ENCODE data around the gene KCNK4.

Gene KCNK4

GRCh38 chr11:64291752-64292459, 804 bp downstream of the KCNK4 start:
- no CpG with 5 or more reads among the region's 96 CpGs for WGBS (ENCODE audit: insufficient coverage, insufficient read length)

DNA sequence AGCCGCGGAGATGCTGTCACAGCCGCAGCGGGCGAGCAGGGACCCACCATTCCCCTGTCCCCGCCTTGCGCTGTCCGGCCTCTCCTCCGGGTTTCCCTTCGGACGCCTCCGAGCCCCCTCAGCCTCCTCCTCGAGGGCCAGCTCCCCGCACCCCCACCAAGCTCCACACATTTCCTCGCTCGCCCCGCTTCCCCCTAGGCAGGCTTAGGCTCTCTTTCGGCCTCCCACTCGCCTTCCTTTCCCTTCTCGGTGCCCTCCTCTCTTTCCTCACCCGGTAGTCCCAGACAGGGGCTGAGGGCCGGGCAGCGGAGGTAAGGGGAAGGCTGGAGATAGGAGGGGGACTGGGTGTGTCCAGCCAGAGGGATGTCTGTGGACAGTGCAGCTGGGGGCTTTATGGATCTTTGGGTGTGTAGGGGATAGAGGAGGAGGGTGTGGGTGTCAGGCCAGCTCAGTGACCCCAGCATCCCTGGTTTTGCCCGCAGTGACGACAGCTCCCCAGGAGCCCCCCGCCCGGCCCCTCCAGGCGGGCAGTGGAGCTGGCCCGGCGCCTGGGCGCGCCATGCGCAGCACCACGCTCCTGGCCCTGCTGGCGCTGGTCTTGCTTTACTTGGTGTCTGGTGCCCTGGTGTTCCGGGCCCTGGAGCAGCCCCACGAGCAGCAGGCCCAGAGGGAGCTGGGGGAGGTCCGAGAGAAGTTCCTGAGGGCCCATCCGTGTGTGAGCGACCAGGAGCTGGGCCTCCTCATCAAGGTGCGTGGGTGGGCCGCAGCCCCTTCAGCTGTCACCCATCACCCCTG, 1.6 kb downstream of the KCNK4 start:
- no CpG with 5 or more reads among the region's 42 CpGs for WGBS (ENCODE audit: insufficient coverage, insufficient read length)
- Histone ChIP-seq H3K9me3 (ENCODE audit: control insufficient read depth, insufficient read depth, low read length) (no peaks in the 10 kb centered on the region), H3K36me3 (ENCODE audit: control insufficient read depth, insufficient read depth, low read length) (no peaks in the 10 kb centered on the region), H3K4me3 (ENCODE audit: low read length) (peak overlapping the region; percentile 33; the same call in 1 of the 2 replicates), H3K27me3 (ENCODE audit: control insufficient read depth, insufficient read depth, low read length) (peaks cover 73% of the 10 kb centered on the region), H3K4me1 (ENCODE audit: control insufficient read depth, insufficient read depth, low read length) (peaks cover 5% of the 10 kb centered on the region; the same call in 1 of the 2 replicates), H3K27ac (ENCODE audit: low read length) (no peak overlapping the region)
- DNase-seq (ENCODE audit: low read depth, low spot score) = no peak

More at GRCh38 chr11:64291752-64292459, 804 bp downstream of the KCNK4 start:
- Histone ChIP-seq H3K9me3 (ENCODE audit: control insufficient read depth, insufficient read depth, low read length) (no peaks in the 10 kb centered on the region), H3K36me3 (ENCODE audit: control insufficient read depth, insufficient read depth, low read length) (no peaks in the 10 kb centered on the region), H3K4me3 (ENCODE audit: low read length) (peak overlapping the region; percentile 33; the same call in 1 of the 2 replicates), H3K4me1 (ENCODE audit: control insufficient read depth, insufficient read depth, low read length) (peaks cover 4% of the 10 kb centered on the region; the same call in 1 of the 2 replicates), H3K27me3 (ENCODE audit: control insufficient read depth, insufficient read depth, low read length) (peaks cover 66% of the 10 kb centered on the region), H3K27ac (ENCODE audit: low read length) (no peak overlapping the region)
- no peak for DNase-seq (ENCODE audit: low read depth, low spot score)

- no peak for DNase-seq (ENCODE audit: low read depth, low spot score)
- no peak overlapping the region for H3K27ac ChIP-seq (ENCODE audit: low read length)
- no peak overlapping the region for H3K4me3 ChIP-seq (ENCODE audit: low read length)
- H3K36me3 ChIP-seq (ENCODE audit: control insufficient read depth, insufficient read depth, low read length) = no peaks in the 10 kb centered on the region
- peaks cover 94% of the 10 kb centered on the region for H3K27me3 ChIP-seq (ENCODE audit: control insufficient read depth, insufficient read depth, low read length)
- H3K9me3 ChIP-seq (ENCODE audit: control insufficient read depth, insufficient read depth, low read length) = no peaks in the 10 kb centered on the region
- peaks cover 7% of the 10 kb centered on the region; the same call in 1 of the 2 replicates for H3K4me1 ChIP-seq (ENCODE audit: control insufficient read depth, insufficient read depth, low read length)
- whole genome bisulfite sequencing (ENCODE audit: insufficient coverage, insufficient read length) = no CpG with 5 or more reads among the region's 3 CpGs
Measured at GRCh38 chr11:64294774-64295173, 3.7 kb downstream of the KCNK4 start.

GRCh38 chr11:64295760-64296159, 4.7 kb downstream of the KCNK4 start:
- no peaks in the 10 kb centered on the region for H3K9me3 ChIP-seq (ENCODE audit: control insufficient read depth, insufficient read depth, low read length)
- WGBS (ENCODE audit: insufficient coverage, insufficient read length) = no CpG with 5 or more reads among the region's 4 CpGs
- no peaks in the 10 kb centered on the region for H3K36me3 ChIP-seq (ENCODE audit: control insufficient read depth, insufficient read depth, low read length)
- peaks cover 7% of the 10 kb centered on the region; the same call in 1 of the 2 replicates for H3K4me1 ChIP-seq (ENCODE audit: control insufficient read depth, insufficient read depth, low read length)
- no peak for DNase-seq (ENCODE audit: low read depth, low spot score)
- H3K27me3 ChIP-seq (ENCODE audit: control insufficient read depth, insufficient read depth, low read length) = peaks cover 96% of the 10 kb centered on the region
- H3K27ac ChIP-seq (ENCODE audit: low read length) = no peak overlapping the region
- no peak overlapping the region for H3K4me3 ChIP-seq (ENCODE audit: low read length)

GRCh38 chr11:64296236-64296635, 5.1 kb downstream of the KCNK4 start:
- H3K4me3 ChIP-seq (ENCODE audit: low read length) = no peak overlapping the region
- no CpG with 5 or more reads among the region's 1 CpG for WGBS (ENCODE audit: insufficient coverage, insufficient read length)
- H3K27me3 ChIP-seq (ENCODE audit: control insufficient read depth, insufficient read depth, low read length) = peaks cover 92% of the 10 kb centered on the region
- no peaks in the 10 kb centered on the region for H3K36me3 ChIP-seq (ENCODE audit: control insufficient read depth, insufficient read depth, low read length)
- no peak for DNase-seq (ENCODE audit: low read depth, low spot score)
- no peaks in the 10 kb centered on the region for H3K9me3 ChIP-seq (ENCODE audit: control insufficient read depth, insufficient read depth, low read length)
- H3K4me1 ChIP-seq (ENCODE audit: control insufficient read depth, insufficient read depth, low read length) = peaks cover 7% of the 10 kb centered on the region; the same call in 1 of the 2 replicates
- H3K27ac ChIP-seq (ENCODE audit: low read length) = no peak overlapping the region

GRCh38 chr11:64296830-64297698, 6.0 kb downstream of the KCNK4 start:
- H3K9me3 ChIP-seq (ENCODE audit: control insufficient read depth, insufficient read depth, low read length) = no peaks in the 10 kb centered on the region
- DNase-seq (ENCODE audit: low read depth, low spot score) = no peak
- no peak overlapping the region for H3K4me3 ChIP-seq (ENCODE audit: low read length)
- peaks cover 87% of the 10 kb centered on the region for H3K27me3 ChIP-seq (ENCODE audit: control insufficient read depth, insufficient read depth, low read length)
- no peak overlapping the region for H3K27ac ChIP-seq (ENCODE audit: low read length)
- no CpG with 5 or more reads among the region's 34 CpGs for WGBS (ENCODE audit: insufficient coverage, insufficient read length)
- H3K36me3 ChIP-seq (ENCODE audit: control insufficient read depth, insufficient read depth, low read length) = no peaks in the 10 kb centered on the region
- H3K4me1 ChIP-seq (ENCODE audit: control insufficient read depth, insufficient read depth, low read length) = peaks cover 6% of the 10 kb centered on the region; the same call in 1 of the 2 replicates

DNA sequence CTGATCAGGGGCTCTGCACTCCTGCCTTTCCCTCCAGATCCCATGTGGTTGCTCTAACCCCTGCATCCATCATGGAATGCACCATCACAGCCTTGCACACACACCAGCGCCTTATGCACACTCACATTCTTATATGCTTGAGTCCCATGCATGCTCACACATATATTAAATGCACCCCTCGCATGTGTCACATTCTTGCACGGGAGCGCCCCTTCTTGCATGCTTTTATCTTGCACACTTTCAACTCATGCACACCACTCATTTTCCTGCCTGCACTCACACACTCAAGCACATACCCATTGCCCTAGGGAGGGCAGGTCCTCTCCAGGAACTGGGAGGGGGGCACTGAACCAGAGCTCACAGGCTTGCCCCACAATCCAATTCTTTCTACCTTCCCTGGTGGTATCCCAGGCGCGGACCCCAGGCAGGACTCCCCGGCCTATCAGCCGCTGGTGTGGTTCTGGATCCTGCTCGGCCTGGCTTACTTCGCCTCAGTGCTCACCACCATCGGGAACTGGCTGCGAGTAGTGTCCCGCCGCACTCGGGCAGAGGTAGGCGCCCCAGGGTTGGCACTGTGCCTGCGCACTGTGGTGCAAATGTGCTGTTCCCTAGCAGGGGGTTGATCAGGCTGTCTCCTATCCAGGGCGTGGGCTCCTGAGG, 6.7 kb downstream of the KCNK4 start:
- no peak overlapping the region for H3K4me3 ChIP-seq (ENCODE audit: low read length)
- no peaks in the 10 kb centered on the region for H3K9me3 ChIP-seq (ENCODE audit: control insufficient read depth, insufficient read depth, low read length)
- no peak overlapping the region for H3K27ac ChIP-seq (ENCODE audit: low read length)
- no CpG with 5 or more reads among the region's 18 CpGs for WGBS (ENCODE audit: insufficient coverage, insufficient read length)
- DNase-seq (ENCODE audit: low read depth, low spot score) = no peak
- no peaks in the 10 kb centered on the region for H3K36me3 ChIP-seq (ENCODE audit: control insufficient read depth, insufficient read depth, low read length)
- H3K27me3 ChIP-seq (ENCODE audit: control insufficient read depth, insufficient read depth, low read length) = peaks cover 79% of the 10 kb centered on the region
- H3K4me1 ChIP-seq (ENCODE audit: control insufficient read depth, insufficient read depth, low read length) = peaks cover 3% of the 10 kb centered on the region; the same call in 1 of the 2 replicates

DNA sequence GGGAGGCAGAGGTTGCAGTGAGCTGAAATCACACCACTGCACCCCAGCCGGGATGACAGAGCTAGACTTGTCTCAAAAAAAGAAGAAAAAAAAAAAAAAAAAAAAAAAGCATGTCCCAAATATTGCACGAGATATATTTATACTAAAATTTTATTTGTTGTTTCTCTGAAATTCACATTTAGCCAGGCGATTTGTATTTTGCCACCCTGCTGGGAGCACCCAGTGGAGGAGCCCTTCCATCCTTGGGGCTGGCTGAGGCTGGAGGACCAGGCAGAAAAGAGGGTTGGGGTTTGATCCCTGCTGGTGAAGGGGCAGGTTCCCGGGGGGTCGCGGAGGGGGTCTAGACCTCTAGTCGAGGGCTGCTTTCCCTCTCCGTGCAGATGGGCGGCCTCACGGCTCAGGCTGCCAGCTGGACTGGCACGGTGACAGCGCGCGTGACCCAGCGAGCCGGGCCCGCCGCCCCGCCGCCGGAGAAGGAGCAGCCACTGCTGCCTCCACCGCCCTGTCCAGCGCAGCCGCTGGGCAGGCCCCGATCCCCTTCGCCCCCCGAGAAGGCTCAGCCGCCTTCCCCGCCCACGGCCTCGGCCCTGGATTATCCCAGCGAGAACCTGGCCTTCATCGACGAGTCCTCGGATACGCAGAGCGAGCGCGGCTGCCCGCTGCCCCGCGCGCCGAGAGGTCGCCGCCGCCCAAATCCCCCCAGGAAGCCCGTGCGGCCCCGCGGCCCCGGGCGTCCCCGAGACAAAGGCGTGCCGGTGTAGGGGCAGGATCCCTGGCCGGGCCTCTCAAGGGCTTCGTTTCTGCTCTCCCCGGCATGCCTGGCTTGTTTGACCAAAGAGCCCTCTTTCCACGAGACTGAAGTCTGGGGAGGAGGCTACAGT, 8.1 kb downstream of the KCNK4 start:
- peaks cover 7% of the 10 kb centered on the region for H3K4me1 ChIP-seq (ENCODE audit: control insufficient read depth, insufficient read depth, low read length)
- no CpG with 5 or more reads among the region's 60 CpGs for WGBS (ENCODE audit: insufficient coverage, insufficient read length)
- DNase-seq (ENCODE audit: low read depth, low spot score) = no peak
- no peak overlapping the region for H3K27ac ChIP-seq (ENCODE audit: low read length)
- no peak overlapping the region; the same call in 1 of the 2 replicates for H3K4me3 ChIP-seq (ENCODE audit: low read length)
- peaks cover 66% of the 10 kb centered on the region for H3K27me3 ChIP-seq (ENCODE audit: control insufficient read depth, insufficient read depth, low read length)
- no peaks in the 10 kb centered on the region for H3K9me3 ChIP-seq (ENCODE audit: control insufficient read depth, insufficient read depth, low read length)
- no peaks in the 10 kb centered on the region for H3K36me3 ChIP-seq (ENCODE audit: control insufficient read depth, insufficient read depth, low read length)

All from iPS DF 6.9 (cell line).